SKM-1 (cell line): ENCODE measurements around the gene LPP.

Source experiments
- DNase-seq: peaks from one replicate; lab custom pipeline; 2025; ENCODE audit not compliant: unreplicated experiment; lab: John Stamatoyannopoulos, UW

The LPP gene

DNA sequence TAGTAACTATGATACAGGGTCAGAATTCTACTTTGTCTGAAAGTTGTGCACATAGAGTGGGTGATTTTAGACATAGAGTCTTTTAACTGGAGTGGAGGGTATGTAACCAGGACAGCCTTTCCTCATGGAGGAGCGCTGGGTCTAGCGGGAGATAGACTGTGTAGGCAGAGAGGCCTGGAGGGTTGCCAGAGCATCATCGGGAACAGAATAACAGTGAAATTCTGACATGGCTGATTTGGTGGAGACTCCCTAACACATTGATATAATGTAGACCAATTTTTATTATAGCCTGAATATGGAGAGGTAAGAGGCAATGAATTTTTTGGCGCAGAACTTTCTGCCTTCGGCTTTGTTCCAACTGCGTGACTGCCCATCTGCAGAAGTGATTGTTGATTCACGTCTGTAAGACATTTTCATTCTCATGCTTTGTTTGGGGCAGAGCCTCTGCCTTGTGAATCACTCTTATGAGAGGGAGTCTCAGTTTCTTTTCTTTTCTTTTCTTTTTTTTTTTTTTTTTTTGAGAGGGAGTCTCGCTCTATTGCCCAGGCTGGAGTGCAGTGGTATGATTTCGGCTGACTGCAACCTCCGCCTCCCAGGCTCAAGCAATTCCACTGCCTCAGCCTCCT lies 16.0 kb downstream of the LPP start:
- DNase-seq, result no peak

- no peak for DNase-seq
These were observed 16.8 kb downstream of the LPP start for GRCh38 chr3:188170461-188171459.

DNA sequence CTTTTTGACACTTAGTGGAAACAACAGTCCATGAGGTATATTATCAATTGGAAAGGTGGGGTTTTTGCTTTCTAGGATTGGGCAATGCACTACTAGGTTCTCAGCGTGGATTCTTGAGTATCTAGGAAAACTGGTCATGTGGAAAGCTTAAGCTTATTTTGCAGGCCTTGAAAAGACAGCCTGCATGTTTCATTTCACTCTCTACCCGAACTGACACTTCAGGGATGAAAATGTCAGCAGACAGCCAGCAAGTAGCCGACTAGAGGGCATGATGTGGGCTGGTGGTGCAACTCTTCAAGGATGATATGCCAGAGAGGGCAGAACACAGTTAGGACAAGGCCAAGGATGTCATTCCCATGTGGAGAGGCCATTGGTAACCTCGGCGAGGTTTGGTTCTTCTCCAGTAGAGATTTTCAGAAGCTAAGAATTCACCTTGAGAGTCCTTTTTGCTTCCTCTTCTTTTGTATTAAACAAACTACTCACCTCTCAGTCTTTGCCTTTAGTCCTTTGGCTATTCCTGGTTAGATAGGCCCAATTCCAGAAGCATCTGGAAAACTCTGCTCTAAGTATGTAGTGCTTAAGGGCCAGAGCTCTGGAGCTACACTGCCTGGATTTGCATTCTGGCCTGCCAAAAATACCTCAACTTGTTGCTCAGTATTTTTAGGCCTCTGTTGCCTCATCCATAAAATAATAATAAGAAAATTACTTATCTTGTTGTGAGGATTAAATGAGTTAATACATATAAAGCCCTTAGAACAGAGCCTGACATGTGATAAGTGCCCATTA lies 17.9 kb downstream of the LPP start:
- DNase-seq, result no peak

GRCh38 chr3:188174317-188175044 lies 20.5 kb downstream of the LPP start:
- no peak for DNase-seq

DNA sequence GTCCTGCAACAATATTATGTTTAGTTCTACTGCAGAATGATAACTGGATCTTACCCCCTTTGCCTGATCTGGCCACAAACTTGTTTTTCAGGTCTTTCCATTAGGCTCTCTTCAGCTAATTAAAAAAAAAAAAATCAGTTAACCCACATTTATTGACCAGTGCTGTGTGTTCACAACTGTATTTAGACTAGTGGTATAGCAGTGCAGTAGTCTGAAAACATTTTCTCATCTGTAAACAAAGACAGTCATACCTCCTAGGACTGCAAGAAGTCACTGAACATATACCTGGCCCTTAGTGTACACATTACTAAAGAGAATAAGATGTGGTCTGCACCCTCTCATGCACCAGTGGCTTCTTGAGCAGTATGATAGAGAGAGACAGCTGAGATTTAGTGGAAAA lies 22.5 kb downstream of the LPP start:
- no peak for DNase-seq

DNA sequence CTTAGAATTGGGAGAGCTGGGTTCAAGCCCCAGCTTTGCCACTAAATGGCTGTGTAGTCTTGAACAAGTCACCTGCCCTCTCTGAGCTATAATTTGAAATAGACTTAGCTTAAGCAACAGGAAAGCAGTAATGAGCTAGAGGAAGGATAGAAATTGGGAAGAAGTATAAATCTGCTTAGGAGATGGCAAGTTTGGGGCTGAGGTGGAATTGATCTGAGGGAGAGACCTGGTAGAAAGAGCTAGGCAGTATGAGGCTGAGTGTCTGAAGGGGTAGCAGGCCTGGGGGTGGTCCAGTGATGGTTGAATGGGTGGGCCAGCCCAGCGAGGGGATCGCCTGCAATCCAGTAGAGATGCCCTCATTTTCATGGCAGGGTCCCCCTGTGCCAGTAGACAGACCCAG lies 22.9 kb downstream of the LPP start:
- no peak for DNase-seq

GRCh38 chr3:188177721-188178120 lies 23.8 kb downstream of the LPP start:
- DNase-seq, result no peak

DNA sequence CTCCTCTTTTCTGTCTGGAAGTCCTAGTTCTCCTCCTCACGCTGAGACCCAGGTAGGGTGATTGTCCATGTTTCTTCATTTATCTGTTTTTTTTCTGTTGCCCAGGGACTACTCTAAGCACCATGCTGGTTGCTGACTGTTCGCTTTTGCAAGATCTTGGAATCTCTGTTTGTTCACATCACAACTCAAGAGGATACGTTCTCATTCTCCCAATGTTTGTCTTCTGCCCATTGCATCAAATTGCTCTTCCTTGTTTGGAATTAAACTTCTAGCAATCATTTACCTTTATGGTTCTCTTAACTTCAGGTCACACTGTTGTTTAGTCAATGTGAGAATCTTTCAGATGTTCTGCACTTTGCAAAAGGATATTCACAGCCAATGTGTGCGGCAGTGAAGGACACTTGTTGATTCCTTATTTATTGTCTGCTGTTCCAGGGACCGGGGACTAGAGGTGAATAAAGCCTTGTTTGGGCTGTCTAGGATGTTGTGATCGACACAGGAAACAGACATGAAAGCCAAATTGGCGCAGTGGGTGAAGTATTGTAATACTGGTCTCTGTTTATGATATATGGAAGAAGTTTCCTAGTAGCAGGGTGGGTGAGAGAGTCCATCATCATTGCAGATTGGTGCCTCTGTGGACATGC lies 24.5 kb downstream of the LPP start:
- no peak for DNase-seq

GRCh38 chr3:188179006-188179966 lies 25.3 kb downstream of the LPP start:
- no peak for DNase-seq

- no peak for DNase-seq
These were observed 26.2 kb downstream of the LPP start for GRCh38 chr3:188180114-188180513.

- DNase-seq, result no peak
These were observed 29.5 kb downstream of the LPP start for GRCh38 chr3:188183452-188183851.

DNA sequence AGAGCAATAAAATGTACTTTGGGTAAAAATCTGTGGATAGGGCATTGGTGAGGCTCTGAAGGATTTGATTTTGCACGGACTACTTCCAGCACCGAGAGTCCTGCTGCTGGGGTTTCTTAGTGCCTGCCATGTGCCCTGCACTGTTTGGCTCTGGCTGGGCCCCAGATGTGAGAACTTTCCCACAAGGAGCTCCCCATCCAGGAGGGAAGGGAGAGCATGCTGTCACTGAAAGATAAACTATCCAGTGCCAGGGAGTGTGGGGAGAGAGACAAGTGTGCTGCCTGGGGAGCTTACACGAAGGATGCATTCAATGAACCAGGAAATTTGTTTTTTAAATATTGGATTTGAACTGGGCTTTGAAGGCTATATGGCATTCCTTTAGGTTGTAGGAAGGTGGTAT lies 30.2 kb downstream of the LPP start:
- DNase-seq, result no peak

GRCh38 chr3:188184649-188185048 lies 30.7 kb downstream of the LPP start:
- no peak for DNase-seq

DNA sequence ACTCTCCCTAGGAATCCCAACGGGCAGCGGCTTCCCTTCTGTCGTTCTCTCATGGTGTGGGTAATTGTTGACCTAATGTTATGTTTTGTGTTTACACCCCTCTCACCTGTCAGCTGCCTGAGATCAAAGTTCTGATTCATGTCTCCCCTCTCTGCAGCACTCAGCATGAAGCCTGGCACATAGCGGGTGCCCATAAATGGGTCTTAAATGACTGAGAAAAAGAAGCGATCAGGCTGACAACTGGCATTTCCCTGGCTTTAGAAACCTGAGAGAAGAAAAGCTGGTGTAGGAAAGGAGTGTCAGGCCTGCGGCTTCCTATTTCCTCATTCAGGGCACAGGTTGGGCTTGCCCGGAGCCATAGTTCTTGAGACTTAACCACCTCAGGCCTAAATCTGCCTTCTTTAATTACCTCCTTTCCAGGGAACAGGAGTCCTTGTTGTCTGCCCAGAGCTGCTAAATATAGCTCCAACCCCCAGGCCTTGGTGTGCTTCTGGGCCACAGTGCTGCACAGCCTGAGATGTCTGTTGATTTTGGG lies 31.8 kb downstream of the LPP start:
- DNase-seq, result peak; percentile 20

GRCh38 chr3:188187053-188187452 lies 33.1 kb downstream of the LPP start:
- peak; percentile 27 for DNase-seq

GRCh38 chr3:188188911-188189310 lies 35.0 kb downstream of the LPP start:
- DNase-seq, result no peak

DNA sequence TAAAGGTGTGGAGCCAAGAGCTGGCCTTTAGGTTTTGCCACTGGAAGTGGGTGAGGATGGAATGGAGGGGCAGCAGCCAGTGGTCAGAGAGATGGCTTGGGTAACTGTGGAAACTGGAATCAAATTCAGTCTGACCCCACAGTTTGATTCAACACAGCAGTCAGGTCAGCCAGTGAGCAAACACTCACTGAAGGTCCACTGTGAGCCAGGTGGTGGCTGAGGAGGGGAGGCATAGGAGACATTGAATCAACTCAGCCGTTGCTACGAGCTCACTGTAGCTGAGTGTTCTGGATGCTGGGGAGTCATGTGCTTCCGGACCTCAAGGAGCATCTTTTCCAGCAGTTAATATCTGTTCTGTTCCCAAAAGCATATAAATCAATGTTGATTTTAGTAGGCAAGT lies 37.5 kb downstream of the LPP start:
- DNase-seq, result no peak

DNA sequence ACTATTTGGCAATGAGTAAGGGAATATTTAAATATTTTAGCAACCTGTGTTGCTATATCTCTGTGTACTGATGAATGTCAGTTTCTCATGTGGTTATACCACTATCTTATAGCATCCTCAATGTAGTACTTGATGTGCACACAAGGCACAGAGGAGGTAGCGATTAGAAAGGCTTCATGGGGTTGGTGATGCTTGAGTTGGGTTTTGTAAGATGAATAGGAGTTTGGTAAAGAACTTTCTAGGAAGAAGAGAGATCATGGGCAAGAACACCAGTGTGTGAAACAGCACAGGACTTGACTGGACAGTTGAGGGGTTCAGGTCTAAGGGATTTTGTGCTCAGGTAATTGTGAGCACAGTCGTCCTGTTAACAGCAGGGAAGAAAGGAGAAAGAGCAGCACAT lies 38.1 kb downstream of the LPP start:
- DNase-seq, result no peak

DNA sequence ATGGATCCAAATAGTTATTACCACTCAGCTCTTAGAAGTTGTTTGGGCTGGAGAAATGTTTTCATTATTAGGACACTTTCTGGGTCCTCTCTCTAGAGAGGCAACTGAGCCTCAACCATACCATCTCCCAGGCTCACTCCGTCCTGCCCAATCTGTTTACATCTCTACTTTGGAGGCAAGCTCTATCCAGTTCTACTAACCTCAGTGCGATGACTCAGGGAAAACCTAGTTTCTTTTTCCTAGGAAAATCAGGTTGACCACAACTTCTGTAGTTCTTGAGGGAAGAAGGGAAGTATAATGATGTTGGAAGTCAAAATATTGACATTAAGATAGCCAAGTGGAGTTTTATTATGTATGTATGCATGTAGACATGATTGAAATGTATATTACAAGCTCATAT lies 40.4 kb downstream of the LPP start:
- DNase-seq, result no peak
